Gastroesophageal sphincter (tissue), 2 donors: ENCODE results near the gene FES.
"Not testable (repeated sequence)": the region's sequence is repeated elsewhere in the genome, so short reads cannot be mapped to it uniquely, and the experiment has no call there.

Source experiments
- POLR2A ChIP-seq, 2 donors: fragments of 450-650 bp; IDR thresholded peaks; one replicate each; pipeline ENCODE4 v1.6.1; 2017; ENCODE audit warnings: antibody characterized with exemption in 2 of 2, mild to moderate bottlenecking in 2 of 2, moderate library complexity in 1 of 2
- POLR2AphosphoS5 ChIP-seq: sonication (generic); formaldehyde crosslinking; IDR thresholded peaks from one replicate; pipeline ENCODE4 v1.6.1; 2017; ENCODE audit warnings: antibody characterized with exemption

- not testable (repeated sequence) for TF ChIP-seq POLR2A (IDR thresholded peaks at IDR 0.05); POLR2AphosphoS5
Observed at GRCh38 chr15:90928106-90928505, 43.8 kb downstream of the FES start.
